Measurements from ENCODE around the gene AMDHD2.
"Not testable (repeated sequence)": the region's sequence is repeated elsewhere in the genome, so short reads cannot be mapped to it uniquely, and the experiment has no call there.

The AMDHD2 gene, protein sequence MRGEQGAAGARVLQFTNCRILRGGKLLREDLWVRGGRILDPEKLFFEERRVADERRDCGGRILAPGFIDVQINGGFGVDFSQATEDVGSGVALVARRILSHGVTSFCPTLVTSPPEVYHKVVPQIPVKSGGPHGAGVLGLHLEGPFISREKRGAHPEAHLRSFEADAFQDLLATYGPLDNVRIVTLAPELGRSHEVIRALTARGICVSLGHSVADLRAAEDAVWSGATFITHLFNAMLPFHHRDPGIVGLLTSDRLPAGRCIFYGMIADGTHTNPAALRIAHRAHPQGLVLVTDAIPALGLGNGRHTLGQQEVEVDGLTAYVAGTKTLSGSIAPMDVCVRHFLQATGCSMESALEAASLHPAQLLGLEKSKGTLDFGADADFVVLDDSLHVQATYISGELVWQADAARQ

DNA sequence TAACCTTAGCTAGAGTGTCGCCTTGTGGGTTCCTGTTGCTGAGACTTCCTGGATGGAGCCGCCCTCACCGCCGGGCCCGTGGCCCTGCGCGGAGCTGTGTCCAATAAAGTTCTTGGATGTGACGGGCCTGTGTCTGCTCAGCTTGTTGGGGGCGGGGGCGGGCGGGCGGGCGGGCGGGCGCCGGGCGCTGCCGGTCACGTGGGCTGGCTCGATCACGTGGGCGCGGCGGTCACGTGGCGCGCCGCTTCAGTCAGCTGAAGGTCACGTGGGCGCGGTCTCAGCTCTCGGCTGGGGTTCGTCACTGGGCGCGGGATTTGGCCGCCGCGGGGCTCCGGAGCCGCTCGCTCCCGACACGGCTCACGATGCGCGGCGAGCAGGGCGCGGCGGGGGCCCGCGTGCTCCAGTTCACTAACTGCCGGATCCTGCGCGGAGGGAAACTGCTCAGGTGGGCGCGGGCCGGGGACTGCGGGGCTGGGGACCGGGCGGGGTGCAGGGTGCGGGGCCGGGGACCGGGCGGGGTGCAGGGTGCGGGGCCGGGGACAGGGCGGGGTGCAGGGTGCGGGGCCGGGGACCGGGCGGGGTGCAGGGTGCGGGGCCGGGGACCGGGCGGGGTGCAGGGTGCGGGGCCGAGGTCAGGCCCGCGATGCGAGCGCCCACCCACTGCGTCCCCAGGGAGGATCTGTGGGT, at the start of gene AMDHD2:
AMDHD2 (plus strand) TSS at position 275 of the 687 bp plus-strand sequence; CDS start at position 363, 88 bp downstream.
- DNase-seq: no peak

DNA sequence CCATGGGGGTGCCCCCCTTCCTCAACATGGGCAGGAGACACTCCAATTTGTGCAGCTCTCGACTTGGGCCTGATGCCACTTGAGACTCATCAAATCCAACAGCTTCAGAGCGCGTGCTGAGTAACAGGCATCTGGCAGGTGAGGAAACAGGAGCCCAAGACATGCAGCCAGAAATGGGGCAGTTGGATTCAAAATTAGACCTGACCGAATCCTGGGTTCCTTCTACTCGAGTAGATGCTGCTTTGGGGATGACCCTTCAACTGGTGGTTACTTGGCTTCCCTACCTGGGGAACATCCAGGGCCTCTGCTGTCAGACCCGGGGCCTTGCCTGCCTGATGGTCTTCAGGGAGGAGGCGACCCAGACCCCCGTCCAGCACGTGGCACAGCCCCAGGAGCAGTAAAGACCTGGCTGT, 49.6 kb upstream of the AMDHD2 start:
- no peak for DNase-seq

DNA sequence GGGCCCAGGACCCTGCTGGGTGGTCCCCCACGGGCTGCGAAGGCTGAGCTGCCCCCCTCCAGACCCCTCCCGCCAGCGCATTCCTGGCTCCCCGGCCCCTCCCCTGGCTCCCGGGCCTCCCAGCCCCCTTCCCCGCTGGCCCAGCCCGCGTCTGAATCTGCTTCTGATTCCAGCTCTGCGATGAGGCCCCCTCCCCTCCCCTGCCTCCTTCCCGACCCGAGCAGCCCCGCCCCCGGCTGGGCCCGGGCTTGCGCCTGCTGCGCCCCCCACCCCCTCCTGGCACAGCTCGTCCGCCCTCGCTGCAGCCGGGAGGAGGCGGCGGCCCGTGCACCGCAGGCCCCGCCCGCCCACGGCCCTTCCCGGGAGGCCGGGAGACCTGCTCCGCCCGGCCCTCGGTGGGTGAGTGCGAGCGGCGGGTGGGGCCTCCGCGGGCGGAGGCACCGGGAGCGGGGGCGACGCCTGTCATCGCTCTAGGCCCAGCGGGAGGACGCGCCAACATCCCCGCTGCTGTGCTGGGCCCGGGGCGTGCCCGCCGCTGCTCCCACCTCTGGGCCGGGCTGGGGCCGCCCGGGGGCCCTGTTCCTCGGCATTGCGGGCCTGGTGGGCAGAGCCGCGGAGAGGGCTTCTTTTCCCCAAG, 49.0 kb upstream of the AMDHD2 start, which contains the start of gene NTN3:
NTN3 (plus strand) TSS at position 282 of the 637 bp plus-strand sequence. CDS start 405 bp downstream, outside the sequence.
- no peak for DNase-seq

DNA sequence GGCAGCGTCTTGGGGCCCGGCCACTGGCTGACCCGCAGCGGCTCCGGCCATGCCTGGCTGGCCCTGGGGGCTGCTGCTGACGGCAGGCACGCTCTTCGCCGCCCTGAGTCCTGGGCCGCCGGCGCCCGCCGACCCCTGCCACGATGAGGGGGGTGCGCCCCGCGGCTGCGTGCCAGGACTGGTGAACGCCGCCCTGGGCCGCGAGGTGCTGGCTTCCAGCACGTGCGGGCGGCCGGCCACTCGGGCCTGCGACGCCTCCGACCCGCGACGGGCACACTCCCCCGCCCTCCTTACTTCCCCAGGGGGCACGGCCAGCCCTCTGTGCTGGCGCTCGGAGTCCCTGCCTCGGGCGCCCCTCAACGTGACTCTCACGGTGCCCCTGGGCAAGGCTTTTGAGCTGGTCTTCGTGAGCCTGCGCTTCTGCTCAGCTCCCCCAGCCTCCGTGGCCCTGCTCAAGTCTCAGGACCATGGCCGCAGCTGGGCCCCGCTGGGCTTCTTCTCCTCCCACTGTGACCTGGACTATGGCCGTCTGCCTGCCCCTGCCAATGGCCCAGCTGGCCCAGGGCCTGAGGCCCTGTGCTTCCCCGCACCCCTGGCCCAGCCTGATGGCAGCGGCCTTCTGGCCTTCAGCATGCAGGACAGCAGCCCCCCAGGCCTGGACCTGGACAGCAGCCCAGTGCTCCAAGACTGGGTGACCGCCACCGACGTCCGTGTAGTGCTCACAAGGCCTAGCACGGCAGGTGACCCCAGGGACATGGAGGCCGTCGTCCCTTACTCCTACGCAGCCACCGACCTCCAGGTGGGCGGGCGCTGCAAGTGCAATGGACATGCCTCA, 48.3 kb upstream of the AMDHD2 start:
- no peak for DNase-seq

DNA sequence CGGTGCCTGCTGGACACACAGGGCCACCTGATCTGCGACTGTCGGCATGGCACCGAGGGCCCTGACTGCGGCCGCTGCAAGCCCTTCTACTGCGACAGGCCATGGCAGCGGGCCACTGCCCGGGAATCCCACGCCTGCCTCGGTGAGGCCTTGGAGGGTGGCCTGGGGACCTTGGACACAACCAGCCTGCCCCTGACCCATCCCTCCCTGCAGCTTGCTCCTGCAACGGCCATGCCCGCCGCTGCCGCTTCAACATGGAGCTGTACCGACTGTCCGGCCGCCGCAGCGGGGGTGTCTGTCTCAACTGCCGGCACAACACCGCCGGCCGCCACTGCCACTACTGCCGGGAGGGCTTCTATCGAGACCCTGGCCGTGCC, 47.7 kb upstream of the AMDHD2 start:
- DNase-seq: no peak

DNA sequence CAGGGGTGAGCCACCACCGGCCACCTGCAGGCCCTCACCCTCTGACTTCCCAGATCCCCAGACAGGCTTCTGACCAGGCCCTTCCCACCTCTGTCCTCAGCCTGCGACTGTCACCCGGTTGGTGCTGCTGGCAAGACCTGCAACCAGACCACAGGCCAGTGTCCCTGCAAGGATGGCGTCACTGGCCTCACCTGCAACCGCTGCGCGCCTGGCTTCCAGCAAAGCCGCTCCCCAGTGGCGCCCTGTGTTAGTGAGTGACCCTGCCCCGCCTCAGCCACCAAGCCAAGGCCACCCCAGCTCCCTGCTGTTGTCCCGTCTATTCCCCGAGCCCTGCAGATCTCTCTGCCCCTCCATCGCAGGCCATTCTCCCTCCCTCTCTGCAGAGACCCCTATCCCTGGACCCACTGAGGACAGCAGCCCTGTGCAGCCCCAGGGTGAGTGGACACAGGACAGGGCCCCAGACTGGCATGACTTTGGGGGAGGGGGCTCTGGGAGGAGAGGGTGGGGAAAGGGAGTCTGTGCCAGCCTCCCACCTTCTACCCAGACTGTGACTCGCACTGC, 47.2 kb upstream of the AMDHD2 start:
- DNase-seq: no peak

DNA sequence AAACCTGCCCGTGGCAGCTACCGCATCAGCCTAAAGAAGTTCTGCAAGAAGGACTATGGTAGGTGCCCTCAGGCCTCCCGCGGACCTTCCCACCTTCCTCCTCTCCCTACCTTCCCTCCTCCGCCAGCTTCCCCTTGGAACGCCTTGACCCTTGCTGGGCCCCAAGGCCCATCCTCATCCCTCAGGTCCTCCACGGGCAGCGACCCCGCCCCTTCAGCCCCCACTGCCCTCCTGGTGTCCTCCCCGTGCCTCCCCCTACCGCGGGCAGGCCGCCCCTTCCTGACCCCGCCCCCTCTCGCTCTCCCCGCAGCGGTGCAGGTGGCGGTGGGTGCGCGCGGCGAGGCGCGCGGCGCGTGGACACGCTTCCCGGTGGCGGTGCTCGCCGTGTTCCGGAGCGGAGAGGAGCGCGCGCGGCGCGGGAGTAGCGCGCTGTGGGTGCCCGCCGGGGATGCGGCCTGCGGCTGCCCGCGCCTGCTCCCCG, 46.7 kb upstream of the AMDHD2 start:
- DNase-seq: no peak

DNA sequence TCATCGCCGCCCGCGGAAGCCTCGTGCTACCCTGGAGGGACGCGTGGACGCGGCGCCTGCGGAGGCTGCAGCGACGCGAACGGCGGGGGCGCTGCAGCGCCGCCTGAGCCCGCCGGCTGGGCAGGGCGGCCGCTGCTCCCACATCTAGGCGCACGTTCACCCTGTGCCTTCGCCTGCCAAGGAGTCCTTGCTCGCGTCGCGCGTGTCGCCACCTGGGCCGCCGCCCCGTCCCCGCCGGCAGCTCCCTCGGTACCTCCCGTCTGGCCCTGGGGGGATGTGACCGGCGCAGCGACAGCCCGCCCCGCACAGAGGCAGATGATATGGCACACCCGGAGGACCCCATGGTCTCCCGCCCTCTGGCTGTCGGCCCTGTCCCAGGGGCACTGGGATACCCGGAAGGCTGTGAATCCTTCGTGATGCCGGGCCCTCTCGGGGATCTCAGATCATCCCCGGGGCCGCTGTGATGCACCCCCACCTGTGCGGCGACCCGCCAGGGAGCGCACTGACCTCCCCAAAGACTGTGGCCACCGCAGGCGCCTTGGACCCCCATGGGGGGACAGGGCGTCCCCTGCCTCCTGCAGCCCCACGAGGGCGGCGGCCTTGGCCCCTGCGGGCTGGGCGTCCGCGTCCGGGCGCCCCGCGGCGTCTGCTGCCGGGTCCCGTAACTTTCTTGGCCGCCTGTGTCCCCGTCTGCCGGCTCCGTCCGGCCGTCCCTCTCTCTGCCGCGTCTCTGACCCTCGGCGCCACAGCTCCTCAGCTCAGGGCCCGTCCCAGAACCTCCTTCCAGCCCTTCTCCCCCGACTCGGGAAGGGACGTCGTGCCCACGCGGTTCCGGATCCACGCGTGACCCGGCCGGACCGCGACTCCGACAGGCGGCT, 45.9 kb upstream of the AMDHD2 start:
- no peak for DNase-seq

DNA sequence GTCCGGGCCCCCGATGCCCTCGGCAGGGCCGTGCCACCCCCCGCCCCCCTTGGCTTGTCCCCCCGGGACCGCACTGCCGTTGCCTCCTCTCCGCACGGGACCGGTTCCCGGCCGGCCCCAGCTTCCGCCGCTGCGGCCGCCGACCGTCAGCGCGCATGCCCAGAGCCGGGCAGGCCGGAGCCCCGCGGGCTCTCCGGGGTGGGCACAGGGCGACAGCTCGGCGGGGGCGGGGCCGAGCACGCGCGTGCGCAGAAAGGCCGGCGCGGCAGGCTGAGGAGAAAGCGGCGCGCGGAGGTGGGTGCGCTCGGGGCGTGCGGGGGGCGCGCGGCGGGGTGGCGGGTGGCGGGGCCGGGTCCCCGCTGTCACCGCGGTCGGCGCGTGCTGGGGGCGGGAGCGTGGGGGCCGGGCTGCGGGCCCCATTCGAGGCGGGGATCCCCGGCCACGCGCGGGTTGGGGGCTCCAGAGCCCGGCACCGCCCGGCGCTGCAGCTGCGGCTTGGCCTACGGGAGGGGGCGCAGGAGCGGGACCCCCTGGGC, 45.2 kb upstream of the AMDHD2 start, which contains the start of gene TBC1D24:
TBC1D24 (plus strand) TSS at position 251 of the 536 bp plus-strand sequence. CDS start 21,022 bp downstream, outside the sequence.
- DNase-seq: peak; percentile 32

DNA sequence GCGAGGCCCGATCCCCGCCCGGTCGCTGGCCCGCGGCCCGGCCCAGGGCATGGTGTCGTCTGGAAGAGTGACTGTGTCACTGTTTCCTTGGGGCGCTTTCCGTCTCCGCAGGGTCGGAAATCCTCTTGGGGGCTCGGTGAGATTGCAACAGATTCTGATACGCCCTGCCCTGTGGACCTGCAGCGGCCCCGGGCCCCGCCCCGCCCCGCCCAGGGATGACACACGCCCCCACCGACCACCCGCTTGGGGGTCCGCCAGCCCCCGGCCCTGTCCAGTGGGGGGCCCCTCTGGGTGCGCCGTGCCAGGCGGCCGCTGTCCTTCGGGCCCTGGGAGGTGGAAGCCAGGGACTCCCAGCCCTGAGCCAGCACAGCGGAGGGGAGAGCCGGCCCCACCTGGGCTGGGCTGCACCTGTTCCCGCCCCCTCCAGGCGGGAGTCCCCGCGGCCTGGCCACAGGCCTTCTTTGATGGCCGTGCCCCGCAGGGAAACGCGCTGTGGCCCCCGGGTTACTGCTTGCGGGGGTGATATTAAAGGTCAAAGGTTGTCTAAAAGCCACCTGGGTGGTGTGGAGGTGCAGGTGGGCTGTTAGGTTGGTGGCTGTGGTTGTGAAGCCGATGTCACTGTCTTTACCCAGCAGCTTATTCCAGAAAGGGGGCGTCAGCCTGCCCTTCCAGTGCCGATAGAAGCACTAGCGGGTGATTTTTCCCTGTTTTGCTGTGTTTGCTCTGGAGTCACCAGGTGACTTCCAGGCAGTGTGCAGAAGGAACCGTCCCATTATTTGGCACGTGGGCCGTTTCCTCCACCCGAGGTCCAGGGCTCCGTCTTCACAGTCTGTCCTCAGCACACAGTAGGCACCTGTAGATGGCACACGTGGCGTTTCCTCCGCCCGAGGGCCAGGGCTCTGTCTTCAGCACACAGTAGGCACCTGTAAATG, 44.5 kb upstream of the AMDHD2 start:
- DNase-seq: no peak

DNA sequence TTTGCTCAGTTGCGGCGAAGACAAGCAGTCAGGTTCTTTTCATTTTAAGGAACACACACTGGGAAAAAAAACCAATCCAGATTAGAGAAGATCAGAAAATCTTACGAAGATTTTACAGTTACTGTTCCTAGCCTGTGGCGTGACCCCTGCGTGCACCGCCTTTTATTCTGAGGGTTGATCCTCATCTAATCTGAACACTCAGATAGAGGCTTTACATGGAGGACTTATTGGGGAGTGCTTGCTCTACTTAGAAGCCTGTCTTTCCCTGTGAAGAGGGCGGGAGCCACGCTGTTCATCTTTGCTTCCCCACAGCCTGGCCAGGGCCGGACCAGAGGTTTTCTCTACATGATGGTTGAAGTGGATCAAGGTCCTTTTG, 43.8 kb upstream of the AMDHD2 start:
- no peak for DNase-seq

DNA sequence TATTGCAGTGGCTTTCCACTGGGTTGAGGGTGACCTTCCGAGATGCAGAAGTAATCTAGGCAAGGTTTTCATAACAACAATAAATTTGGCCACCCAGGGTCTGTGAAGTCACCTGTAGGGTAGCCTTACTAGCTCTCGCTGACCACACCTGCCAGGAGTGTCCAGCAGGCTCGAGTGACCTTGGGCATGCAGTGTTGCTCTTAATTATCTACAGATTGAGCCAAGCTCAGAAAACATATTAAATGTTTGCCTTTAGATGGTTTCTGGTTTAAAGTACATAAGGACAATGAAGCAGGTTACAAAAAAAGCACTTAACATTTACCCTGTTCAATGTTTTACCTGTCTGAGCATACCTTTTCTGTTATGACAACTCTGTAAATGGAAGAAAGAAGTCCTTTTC, 43.4 kb upstream of the AMDHD2 start:
- no peak for DNase-seq

DNA sequence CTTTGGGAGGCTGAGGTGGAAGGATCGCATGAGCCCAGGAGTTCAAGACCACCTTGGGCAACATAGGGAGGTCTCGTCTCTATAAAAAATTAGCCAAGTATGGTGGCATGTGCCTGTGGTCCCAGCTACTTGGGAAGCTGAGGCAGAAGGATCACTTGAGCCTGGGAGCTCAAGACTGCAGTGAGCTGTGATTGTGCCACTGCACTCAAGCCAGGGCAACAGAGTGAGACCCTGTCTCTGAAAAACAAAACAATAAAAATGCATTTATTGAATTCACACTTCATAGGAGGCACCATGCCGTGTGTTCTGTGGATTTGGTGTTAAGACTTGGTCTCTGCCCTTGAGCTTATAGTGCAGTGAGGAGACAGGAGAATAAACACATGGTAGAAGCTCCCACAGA, 42.8 kb upstream of the AMDHD2 start:
- no peak for DNase-seq

DNA sequence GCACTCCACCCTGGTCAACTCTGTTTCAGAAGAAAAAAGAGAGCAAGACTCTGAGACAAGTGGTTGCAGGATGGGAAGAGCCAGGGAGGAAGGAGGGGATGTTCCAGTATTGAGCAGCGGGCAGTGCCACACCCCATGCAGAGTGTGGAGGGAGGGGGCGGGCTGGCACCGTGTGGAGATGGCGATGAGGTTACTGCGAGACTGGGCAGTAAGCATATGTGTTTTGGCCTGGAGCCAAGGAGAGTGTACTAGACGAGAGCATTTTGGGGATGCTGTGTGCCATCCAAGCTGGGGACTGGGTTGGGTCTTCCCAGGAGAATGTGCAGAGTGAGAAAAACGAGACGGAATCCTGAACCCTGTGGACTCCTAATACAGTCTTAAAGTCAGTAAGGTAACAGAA, 41.9 kb upstream of the AMDHD2 start:
- no peak for DNase-seq

DNA sequence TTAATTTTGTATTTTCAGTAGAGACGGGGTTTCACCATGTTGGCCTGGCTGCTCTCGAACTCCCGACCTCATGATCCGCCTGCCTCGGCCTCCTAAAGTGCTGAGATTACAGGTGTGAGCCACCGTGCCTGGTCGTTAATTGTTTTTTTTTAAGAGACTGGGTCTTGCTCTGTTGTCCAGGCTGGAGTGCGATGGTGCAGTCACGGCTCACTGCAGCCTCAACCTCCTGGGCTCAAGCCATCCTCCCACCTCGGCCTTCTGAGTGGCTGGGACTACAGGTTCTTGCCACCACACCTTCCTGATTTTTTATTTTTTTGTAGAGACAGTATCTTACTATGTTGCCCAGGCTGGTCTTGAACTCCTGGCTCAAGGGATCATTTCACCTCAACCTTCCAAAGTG, 40.2 kb upstream of the AMDHD2 start:
- not testable (repeated sequence) for DNase-seq

DNA sequence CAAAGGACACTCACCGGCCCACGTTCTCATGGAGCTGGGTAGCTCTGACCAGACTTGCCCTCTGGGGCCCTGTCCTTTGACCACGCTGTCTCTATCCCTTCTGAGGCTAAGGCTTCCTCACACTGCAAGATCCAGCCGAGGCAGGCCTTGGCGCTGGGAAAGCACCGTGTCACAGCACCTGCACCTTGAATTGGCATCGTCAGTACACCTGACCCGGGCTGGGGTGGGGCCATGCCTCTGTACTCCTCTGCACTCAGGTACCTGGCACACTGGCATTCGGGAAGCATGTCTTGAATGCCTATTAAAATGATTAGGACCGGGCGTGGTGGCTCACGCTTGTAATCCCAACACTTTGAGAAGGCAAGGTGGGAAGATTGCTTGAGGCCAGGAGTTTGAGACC, 39.2 kb upstream of the AMDHD2 start:
- no peak for DNase-seq

DNA sequence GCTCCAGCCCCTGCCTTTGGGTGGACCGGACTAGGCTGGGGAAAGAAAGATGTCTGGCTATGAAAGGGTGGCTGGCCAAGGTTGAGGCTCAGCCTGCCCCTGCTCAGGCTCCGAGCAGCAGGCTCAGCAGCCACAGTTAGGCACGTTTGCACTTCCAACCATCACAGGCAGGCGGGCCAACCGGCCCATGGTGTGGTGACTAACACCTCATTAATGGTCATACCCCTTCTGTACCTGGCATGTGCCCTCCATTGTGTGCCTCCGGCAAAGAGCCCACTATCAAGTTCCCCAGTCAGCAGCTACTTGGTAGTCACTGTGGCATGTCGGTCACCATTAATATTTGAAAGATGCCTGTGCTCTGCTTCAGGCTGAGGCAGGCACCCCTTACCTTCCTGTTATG, 38.5 kb upstream of the AMDHD2 start:
- no peak for DNase-seq

DNA sequence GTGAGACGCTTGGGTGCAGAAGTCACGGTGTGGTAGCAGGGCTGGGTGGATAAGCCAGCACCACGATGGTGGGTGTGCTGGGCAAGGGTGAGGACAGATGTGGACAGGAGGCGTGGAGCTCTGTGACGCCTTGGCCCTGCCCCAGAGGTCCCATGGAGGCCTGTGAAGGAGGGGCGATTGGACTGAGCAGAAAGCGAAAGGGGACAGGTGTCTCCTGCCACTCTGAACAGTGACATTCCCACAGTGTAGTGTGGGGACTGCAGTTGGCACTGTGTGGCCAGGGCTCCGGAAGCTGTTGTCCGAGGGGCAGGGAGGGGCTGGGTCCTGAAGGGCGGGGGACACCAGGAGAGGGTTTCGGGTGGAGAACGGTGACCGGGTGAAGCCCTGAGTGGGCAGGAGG, 37.9 kb upstream of the AMDHD2 start:
- no peak for DNase-seq

DNA sequence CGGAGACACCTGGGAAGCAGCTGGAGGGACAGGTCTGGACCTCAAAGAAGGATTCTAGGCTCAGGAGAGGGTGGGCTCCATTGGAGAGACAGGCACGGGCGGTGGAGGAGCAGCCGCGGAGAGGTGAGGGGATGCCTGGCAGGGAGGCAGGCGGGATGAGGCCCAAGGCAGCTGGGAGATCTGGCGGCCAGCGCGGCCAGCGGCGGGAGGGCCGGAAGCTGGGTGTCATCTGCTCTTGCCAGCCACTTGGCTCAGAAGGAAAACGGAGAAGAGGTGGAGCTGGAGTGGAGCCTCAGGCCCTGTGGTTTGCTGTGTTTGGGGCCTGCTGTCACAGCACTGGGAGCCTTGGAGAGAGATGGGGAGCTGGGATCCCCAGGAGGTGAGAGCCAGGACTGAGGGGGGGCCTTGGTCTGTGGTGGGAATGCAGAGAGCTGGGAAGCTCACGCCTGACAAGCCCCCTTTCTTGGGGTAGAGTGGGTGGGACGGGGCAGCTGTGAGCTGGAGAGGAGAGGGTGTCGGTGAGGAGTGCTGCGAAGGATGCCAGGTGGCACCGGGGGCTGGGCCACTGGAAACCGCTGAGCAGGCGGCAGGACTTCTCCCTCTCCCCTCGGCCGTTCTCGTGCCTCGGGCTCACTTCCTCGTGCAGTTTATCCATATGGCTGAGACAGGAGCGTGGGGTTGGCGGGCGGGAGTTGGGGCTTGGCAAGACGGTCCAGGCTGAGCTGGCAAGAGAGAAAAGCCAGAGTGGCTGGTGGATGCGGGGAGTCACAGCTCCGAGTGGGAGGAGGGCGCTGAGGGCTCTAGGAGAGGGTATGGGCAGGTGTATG, 37.2 kb upstream of the AMDHD2 start:
- no peak for DNase-seq
